ENCODE results near the gene CPO.
"Not testable (repeated sequence)": the region's sequence is repeated elsewhere in the genome, so short reads cannot be mapped to it uniquely, and the experiment has no call there.

The CPO gene, protein sequence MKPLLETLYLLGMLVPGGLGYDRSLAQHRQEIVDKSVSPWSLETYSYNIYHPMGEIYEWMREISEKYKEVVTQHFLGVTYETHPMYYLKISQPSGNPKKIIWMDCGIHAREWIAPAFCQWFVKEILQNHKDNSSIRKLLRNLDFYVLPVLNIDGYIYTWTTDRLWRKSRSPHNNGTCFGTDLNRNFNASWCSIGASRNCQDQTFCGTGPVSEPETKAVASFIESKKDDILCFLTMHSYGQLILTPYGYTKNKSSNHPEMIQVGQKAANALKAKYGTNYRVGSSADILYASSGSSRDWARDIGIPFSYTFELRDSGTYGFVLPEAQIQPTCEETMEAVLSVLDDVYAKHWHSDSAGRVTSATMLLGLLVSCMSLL

DNA sequence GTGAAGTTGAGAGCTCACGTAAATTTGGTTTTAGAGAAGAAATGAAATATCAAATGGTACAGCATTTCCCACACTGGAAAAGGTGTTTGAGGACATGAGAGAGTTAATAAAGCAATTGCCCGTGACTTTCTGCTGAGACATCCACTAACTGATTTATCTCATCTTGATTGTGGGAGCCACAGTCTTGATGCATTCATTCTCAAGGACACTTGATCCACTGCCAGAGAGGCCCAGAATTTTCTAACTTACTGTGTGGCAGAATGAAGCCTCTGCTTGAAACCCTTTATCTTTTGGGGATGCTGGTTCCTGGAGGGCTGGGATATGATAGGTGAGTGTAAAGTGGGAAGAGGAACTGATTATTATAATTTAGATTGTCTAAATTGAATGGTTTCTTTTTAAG is at the start of gene CPO:
Gene CPO, plus strand, starts transcription at position 179 of the 400 bp plus-strand sequence. Its CDS starts 82 bp downstream, at position 261.
- DNase-seq (ENCODE audit: low spot score): no peak

DNA sequence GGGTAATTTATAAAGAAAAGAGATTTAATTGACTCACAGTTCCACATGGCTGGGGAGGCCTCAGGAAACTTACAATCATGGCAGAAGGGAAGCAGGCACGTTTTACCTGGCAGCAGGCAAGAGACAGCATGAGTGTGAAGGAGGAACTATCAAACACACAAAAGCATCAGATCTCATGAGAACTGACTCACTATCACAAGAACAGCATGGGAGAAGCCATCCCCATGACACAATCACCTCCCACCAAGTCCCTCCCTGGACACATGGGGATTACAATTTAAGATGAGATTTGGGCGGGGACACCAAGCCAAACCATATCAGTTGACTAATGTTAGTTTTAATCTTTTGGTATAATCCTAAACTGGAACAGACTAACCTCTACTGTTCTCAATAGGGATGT is 49.1 kb upstream of the CPO start:
- DNase-seq (ENCODE audit: low spot score): no peak

DNA sequence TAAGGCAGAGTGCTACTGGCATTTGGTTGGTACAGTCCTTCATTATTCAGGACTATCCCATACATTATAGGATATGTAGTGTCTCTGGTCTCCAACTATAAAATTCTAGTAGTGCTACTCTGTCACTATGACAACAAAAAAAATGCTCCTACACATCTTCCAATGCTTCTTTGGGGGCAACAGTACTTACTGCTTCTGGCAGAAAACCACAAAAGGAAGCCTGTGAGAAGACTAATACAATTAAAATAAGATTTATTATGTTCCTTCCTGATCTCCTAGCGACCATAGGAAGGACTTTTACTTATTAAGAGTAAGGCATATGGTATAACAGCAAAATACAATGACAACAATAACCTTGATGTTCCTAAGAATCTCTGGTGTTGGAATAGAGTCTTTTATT is 48.4 kb upstream of the CPO start:
- DNase-seq (ENCODE audit: low spot score): no peak

DNA sequence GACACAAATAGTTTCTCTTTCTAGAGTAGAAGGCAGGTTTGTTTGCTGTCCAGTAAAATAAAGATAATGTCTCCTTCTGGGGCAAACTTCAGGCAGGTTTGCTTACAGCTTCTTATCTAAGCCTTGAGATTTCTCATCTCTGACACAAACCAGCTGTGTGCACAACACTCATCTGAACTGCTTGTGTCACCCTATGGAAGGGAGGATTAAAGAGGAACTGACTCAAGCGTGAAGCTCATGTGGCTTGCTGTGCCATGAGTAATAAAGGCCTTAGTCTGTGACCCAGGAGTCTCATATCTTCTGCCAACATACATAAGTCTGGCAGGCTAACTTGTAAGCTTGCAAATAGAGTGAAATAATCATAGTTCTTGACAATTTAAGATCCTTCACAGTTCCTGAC is 24.2 kb upstream of the CPO start:
- no peak for DNase-seq (ENCODE audit: low spot score)

DNA sequence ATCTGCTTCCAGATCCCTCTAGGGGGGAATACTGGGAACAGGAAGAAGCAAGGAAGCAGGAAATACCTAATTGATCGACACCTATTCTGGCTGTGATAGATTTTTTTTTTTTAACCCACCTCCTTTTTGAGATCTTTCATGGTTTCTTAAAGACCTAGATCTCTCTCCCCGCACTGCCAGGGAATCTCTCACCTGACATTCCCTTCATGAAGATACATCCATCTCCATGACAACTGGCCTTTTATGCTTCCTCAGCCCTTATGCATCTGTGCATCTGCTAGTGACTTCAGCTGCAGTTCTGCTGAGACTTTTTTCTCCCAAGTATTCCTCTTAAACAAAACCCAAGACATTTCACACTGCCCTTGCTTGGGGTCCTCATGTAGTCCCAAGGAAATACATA is 21.1 kb upstream of the CPO start:
- DNase-seq (ENCODE audit: low spot score): no peak

DNA sequence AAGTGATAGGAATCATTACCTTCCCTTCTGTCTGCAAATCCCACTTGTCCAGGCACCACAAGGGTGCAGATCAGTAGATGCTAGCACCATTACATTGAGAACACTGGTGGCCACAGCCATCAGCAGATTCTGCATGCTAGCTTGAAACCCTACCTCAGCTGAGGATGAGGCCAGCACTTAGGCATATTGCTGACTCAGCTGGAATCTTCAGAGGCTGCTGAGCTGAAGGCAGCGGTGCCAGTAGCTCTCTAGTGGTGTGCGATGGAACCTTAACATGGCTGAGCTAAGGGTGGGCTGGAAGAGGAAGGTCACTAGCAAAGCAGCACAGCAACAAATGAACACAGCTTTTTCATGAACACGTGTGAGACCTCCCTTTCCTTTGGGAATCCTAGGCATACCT is 19.0 kb upstream of the CPO start:
- no peak for DNase-seq (ENCODE audit: low spot score)

DNA sequence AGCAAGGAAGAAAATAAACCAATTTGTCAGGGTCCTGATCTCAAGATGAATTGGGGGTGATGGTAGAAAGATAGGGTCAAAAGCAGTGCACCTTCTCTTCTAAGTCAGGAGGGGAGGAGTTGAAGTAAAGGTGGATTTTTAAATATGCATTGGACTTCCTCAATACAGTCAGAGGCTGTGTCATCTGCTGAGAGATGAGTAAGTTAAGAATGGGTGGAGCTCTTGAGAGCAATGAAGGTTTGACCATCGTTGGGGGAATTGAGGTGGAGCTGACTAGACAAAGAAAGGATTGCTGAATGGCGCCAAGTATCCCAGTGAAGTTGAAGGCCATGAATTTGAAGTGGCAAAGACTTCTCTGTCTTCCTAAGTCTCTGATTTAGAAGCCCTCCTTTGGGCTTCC is 18.4 kb upstream of the CPO start:
- no peak for DNase-seq (ENCODE audit: low spot score)

DNA sequence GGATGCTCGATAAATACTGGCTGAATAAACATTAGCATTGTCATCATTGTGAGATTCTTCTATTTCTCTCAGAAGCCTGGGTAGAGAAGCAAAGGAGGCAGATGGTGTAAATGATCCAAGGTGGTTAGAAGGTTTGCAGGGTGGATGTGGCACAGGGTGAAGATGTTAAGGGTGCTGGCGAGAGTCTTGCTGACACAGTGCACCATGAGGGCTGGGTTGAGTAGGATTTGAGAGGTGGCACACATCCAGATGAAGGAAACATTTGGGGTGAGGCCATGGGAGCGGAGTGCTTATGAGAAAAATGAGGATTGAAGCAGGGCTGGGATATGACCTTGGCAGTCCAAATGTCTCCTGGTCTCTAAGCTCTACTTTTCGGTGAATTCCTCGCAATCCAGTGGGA is 17.8 kb upstream of the CPO start:
- no peak for DNase-seq (ENCODE audit: low spot score)

DNA sequence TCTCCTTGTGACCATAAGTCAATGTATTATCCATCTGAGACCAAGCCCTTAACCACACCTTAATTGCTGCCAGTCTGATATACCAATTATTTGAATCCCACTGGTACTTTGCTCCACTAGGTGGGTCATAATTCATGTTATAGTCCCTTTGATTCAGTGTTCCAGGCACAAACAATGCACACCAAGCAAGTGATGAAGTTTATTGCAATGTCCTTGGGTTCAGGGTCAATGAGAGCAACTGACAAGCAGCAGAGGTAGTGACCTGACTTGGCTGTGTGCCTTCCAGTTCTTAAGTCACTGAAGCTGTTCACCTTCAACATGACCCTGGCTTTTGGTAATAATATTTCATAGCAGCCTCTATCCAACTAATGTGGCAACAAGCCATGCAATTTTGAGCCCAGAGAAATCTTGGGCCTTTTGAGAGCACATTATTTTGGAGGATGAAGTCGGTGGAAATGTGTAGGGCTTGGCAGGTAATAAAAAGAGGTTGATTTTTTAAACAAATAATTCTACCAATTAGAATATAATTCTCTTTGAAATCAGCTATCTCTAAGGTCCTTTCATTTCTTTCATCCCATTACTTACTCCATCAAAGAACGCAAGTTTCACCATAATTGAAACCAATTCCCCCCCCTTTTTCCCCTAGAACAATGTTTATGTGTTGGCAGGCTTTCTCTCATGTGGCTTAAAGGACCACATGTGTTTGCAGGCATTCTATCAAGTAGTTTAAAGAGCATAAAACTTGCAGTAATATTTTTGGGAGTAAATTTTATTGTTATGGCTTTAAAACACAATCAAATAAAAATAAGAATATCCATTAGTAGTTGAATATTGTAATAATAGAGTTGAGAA is 3.1 kb upstream of the CPO start:
- DNase-seq (ENCODE audit: low spot score): no peak

DNA sequence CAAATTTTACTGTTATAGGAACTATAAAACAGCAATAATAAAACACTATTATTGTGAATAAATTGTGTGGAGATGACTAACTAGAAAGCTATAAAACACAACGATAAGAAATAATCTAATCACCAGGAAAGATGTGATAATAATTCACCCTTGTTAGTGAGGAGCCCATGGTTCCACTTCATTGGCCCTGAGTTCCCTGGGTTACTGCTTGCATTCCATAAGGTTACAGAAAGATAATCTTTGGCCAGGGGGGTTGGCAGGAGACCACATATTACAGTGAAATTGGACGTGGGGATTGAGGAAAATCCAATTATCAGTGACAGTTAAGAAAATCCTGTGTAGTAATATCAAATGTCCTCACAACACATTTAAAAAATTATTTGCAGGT is 2.5 kb upstream of the CPO start:
- no peak for DNase-seq (ENCODE audit: low spot score)

DNA sequence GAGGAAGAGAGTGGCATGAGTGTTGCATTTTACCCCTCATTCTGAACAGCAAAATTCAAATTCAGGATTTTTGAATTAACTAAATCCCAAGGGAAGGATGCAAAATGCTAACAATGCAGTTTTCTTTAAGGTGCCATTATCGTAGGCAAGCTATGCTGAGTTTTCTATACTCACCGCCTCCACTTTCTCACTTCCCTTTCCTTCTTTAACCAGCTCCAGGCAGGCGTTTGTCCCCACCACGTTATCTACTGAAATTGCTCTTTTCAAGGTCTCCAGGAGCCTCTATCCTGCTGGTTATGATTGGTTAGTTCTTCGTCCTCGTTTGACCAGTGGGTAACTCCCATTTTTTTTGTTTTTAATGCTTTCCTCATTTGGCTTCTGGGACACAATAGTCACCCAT is 1.8 kb upstream of the CPO start:
- no peak for DNase-seq (ENCODE audit: low spot score)

DNA sequence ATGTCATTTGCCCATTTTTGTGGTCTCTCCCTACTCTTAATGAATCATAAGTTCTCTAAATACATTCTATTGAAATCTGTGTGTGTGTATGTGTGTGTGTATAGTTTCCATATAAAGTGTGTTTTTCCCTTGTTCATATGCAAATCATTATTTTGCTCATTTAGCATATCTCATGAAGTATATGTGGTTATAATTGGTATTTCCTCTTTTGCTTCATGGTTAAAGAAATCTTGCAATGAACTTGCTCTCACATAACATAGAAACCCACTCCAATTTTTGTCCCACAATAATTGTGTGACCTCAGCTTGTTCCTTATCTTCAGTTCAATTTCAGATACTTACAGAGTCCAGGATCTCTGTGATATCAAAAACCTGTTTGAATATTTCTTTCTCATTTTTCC is 1.2 kb downstream of the CPO start:
- no peak for DNase-seq (ENCODE audit: low spot score)

DNA sequence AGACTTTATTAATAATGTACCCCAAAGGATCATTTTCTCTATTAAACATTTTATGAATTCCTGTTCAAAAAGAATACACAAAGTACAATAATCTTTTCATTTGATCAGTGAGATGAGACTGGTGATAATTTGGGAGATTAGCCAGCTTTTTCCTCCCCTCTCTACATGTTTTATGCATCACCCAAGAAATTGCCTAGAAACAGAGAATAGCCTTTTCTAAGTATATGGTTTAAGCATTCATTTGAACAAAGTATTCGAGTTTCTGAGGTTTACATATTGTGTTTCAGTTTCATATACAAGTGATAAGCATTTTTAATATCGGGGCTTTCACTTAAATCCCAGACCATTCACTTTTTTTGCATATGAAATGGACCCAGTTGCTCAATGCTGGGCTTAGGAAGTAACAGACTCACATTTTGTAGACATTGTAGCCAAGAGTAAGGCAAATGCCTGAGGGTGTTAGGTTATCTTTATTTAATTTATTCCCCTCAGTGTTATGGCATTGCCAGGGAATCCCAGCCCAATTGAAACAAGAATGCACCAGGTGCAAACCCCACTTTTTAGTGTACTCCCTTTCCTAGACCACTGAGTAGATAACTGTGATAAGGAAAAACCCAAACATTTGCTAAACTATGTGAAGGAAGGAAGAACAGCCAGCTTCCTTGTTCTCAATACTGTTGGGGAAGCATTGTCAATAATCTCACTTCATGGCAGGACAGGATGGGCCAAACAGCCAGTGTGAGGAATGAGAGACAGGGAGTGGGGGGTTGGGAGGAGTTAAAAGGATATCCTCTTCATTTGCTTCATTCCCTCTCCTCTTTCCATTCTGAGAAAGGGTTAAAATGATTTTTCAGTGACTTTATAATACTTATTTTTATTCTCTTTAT is 3.5 kb downstream of the CPO start:
- no peak for DNase-seq (ENCODE audit: low spot score)

DNA sequence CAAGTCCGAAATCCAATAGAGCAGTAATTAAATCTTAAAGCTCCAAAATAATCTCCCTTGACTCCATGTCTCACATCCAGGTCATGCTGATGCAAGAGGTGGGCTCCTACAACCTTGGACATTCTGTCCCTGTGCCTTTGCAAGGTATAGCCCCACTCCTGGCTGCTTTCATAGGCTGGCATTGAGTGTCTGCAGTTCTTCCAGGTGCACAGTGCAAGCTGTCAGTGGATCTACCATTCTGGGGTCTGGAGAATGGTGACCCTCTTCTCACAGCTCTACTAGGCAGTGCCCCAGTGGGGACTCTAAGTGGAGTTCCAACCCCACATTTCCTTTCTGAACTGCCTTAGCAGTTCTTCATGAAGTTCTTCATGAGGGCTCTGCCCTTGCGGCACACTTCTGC is 14.1 kb downstream of the CPO start:
- not testable (repeated sequence) for DNase-seq (ENCODE audit: low spot score)

DNA sequence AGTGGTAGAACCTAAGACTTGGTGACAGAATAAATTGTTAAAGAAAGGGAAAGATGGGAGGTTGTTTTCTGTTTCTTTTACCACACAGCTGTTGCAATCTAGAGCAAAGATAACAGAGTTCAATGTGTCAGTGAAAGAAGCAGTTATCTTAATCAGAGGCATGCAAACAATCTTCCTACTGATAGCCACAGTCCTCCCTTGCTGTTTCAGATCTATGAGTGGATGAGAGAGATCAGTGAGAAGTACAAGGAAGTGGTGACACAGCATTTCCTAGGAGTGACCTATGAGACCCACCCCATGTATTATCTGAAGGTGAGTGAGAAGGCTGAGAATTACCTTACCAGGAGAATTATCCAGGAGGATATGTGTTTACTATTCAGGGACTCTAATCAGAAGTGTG is 15.9 kb downstream of the CPO start:
- DNase-seq (ENCODE audit: low spot score): no peak

DNA sequence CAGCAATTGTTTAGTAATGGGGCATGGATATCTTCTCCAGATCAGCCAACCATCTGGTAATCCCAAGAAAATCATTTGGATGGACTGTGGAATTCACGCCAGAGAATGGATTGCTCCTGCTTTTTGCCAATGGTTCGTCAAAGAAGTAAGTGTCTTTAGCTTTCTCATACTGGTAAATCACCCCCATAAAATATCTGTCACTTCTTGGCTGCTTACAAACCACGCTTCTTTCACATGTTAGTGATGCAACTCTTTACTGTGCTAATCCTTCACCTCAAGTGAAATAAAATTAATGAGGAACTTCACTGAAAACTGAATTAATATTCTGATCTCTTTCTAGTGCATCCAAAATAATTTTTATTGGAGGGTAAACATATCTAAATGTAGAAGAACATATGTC is 18.9 kb downstream of the CPO start:
- DNase-seq (ENCODE audit: low spot score): no peak

DNA sequence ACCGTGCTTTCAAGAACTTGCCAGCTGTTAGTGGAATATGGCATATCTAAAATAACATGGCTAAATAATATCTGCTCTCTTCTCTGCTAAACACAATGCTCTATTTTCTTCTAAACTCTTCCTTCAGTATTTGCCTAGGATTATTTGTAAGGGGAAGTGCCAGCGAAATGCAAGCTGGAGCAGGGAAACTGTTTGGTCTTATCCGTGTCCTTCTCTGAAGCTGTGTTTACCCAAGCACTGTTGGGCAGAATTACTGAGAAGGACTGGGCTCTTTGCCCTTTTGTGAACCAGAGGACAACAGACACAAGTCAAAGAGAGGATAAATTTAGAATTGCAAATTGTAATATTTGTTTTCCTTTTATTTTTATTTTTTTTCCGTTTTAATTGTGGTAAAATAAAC is 23.6 kb downstream of the CPO start:
- no peak for DNase-seq (ENCODE audit: low spot score)

DNA sequence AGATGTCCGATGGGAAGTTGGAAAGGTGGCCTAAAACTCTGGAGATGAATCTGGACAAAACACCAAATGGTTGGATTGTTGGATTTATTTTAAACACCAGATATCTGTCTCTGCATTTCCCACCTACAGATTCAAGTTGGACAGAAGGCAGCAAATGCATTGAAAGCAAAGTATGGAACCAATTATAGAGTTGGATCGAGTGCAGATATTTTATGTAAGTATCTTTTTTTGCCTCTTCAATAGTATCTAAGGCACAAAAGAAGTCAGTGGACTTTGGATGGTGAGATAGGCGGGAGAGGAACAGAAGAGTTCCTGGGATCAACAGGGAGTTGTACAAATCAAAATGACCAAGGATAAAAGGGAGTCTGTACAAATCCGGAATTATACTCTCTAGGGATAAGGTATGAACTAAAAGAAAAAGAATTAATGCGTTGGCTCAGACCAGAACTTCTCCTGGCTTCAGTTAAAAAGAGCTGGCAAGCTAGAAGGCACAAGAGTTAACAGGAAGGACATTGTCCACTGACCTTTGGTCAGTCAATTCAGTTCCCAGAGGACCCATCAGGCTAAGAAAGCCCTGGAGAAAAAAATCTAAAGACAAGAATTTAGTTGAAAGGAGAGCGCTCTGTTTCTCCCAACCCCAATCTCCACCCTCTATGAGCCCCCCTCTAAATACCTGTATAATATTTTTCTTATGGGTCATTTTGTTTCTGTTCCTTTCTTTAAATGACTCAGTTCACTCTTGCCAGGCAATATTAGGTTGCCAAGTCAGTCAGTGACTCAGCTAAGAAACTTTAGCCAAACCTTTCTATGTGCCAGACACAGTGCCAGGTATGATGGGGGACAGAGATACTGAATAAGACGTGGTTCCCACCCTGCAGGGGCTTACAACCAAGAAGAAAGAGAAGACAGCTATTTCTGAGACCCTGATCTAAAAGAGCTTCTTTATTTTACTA is 29.1 kb downstream of the CPO start:
- DNase-seq (ENCODE audit: low spot score): no peak

DNA sequence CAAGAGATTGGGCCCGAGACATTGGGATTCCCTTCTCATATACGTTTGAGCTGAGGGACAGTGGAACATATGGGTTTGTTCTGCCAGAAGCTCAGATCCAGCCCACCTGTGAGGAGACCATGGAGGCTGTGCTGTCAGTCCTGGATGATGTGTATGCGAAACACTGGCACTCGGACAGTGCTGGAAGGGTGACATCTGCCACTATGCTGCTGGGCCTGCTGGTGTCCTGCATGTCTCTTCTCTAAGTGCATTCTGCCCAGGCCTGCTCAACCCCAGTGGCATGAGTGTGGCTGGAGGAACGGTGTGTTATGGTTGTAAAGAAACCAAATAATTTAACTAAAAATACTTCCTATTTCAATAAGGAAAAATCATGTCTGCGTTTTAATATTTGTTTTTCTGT is 29.9 kb downstream of the CPO start:
- no peak for DNase-seq (ENCODE audit: low spot score)

DNA sequence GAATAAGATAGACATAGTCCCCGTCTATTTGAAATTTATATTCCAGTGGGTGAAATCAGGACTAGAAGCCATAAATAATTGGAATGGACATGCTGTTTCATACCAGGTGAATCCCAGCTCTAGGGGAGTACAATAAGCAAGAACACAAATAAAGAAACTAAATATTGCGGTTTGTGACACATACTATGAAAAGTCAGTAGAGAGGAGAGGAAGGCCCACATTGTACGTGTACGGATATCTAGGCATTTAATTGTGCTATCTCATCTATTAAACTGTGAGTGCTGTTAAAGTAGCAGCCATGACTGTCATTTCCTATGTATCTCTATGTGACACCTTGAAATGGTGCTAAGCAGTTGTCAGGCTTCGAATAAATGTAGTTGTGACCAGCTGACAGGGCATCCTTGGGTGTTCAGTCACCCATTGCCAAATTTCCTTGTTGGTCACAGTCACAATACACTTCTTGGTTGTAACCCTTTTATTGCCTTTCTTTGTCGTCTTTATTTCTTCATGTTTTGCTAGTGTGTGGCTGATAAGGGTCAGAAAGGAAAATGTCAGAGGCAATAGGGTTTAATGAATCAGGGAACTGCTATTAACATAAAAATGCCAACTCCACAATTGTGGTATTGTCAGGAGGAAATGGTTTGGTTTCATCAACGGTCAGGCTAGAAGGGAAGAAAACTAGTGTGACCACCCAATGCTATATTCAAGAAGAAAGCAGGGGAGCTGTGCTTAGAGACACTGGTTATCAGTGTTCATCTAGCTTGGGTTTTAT is 31.5 kb downstream of the CPO start:
- DNase-seq (ENCODE audit: low spot score): no peak

DNA sequence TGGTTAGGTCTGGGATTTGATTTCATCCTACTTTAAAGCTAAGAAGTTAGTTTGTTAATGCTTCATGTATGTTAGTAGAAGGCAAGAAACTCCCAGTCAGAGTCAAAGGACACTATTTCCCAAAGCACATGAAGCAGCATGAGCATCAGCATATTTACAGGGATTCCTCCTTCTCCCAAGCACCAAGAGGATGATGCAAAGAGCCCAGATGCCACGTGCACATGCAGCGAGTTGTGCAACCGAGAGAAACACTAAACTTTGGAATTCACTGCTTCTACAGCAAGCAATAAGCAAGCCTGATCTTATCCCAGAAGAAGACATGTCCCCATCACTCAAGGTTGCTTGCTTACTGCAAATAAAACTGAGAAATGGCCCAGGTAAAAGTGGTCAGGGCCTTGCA is 32.5 kb downstream of the CPO start:
- DNase-seq (ENCODE audit: low spot score): no peak
